Prostate gland (tissue), 2 donors: Measurements from ENCODE around the gene SLC28A1. TPM values are rescaled to one million over a fixed set of nuclear protein-coding genes. Genes with fewer than 3 reads are reported as not detected.

Experiments
- DNase-seq: peaks from one replicate; pipeline ENCODE4 v3.0.0-alpha.2; 2019; ENCODE audit warnings: low spot score
- H3K27ac ChIP-seq, 2 donors: fragments of 200-600 bp; sonication (generic); 2 replicates each; pipeline ENCODE4 v1.5.1; 2017 to 2019
- H3K27me3 ChIP-seq: fragments of 200-600 bp; sonication (generic); replicated peaks from 2 replicates; pipeline ENCODE4 v1.5.1; 2019; ENCODE audit not compliant: insufficient read depth
- H3K36me3 ChIP-seq, 2 donors: fragments of 200-600 bp; sonication (generic); 1 replicate in 1 of 2; 2 replicates in 1 of 2; pipeline versions ENCODE4 v1.5.1 to v1.8.1; 2017 to 2019
- H3K4me1 ChIP-seq: fragments of 200-600 bp; sonication (generic); replicated peaks from 2 replicates; pipeline ENCODE4 v1.5.1; 2019
- H3K4me3 ChIP-seq, 2 donors: fragments of 200-600 bp; sonication (generic); 2 replicates each; pipeline ENCODE4 v1.5.1; 2017 to 2019
- H3K9me3 ChIP-seq: fragments of 200-600 bp; sonication (generic); 2 replicates; pipeline ENCODE4 v1.5.1; 2017
- CTCF ChIP-seq, 4 experiments: fragments of 200-600 bp in 2 of 4; fragments of 450-650 bp in 2 of 4; sonication (generic) in 2 of 4; IDR thresholded peaks; 1 replicate in 3 of 4; 2 replicates in 1 of 4; pipeline ENCODE4 v1.5.1; 2016 to 2019; ENCODE audit warnings: antibody characterized with exemption in 4 of 4, mild to moderate bottlenecking in 2 of 4, moderate library complexity in 2 of 4
- POLR2A ChIP-seq: fragments of 450-650 bp; IDR thresholded peaks from one replicate; pipeline ENCODE4 v1.6.1; 2016; ENCODE audit warnings: antibody characterized with exemption, mild to moderate bottlenecking
- POLR2AphosphoS5 ChIP-seq: sonication (generic); formaldehyde crosslinking; IDR thresholded peaks from one replicate; pipeline ENCODE4 v1.6.1; 2017; ENCODE audit warnings: antibody characterized with exemption
- WGBS: methylation state at CpG from one replicate; pipeline ENCODE4 v1.1.5; 2018; 5-methylcytosine and 5-hydroxymethylcytosine counted together
- intact Hi-C: fragments of 100-400 bp; cut with DNase I; formaldehyde crosslinking; loops from one replicate; pipeline ENCODE4 v1.14.2; 2022
- total RNA-seq, 2 donors: library from RNA; depleted of rRNA; stranded (reverse); fragments of >200 nt; gene quantifications; one replicate each; pipeline ENCODE4 v1.1.0, GENCODE V29; 2016

SLC28A1 gene
- total RNA-seq, 2 donors from 2014 or later, result not detected

GRCh38 chr15:84859144-84859543, 25.3 kb upstream of the SLC28A1 start:
- DNase-seq, result peak; percentile 76
- Histone ChIP-seq H3K36me3 (no peaks in the 10 kb centered on the region), H3K4me1 (peaks cover 4% of the 10 kb centered on the region), H3K27me3 (no peaks in the 10 kb centered on the region), H3K27ac (peak overlapping the region in 1 of 2 donors; percentile 8), H3K4me3 (no peak overlapping the region), H3K9me3 (no peaks in the 10 kb centered on the region)
- intact Hi-C loops, result no loop called here
- TF ChIP-seq CTCF (IDR thresholded peaks at IDR 0.05), result no peak
- no peak for TF ChIP-seq POLR2A
- peak; percentile 75 for TF ChIP-seq POLR2AphosphoS5
- WGBS, result 43% methylated on average over 8 of the region's 8 CpGs

GRCh38 chr15:84859651-84860050, 24.8 kb upstream of the SLC28A1 start:
- Histone ChIP-seq H3K36me3 (no peaks in the 10 kb centered on the region), H3K4me1 (peaks cover 4% of the 10 kb centered on the region), H3K4me3 (no peak overlapping the region), H3K27ac (no peak overlapping the region), H3K27me3 (no peaks in the 10 kb centered on the region), H3K9me3 (no peaks in the 10 kb centered on the region)
- 93% methylated on average over 3 of the region's 15 CpGs for WGBS
- TF ChIP-seq CTCF (IDR thresholded peaks at IDR 0.05), result no peak
- TF ChIP-seq POLR2AphosphoS5, result no peak
- TF ChIP-seq POLR2A, result no peak
- intact Hi-C loops, result no loop called here
- no peak for DNase-seq

GRCh38 chr15:84861781-84862180, 22.7 kb upstream of the SLC28A1 start:
- DNase-seq, result no peak
- Histone ChIP-seq H3K9me3 (no peaks in the 10 kb centered on the region), H3K27me3 (no peaks in the 10 kb centered on the region), H3K4me1 (peaks cover 4% of the 10 kb centered on the region), H3K27ac (no peak overlapping the region), H3K36me3 (no peaks in the 10 kb centered on the region), H3K4me3 (no peak overlapping the region)
- intact Hi-C loops, result no loop called here
- TF ChIP-seq POLR2AphosphoS5, result no peak
- no peak for TF ChIP-seq CTCF (IDR thresholded peaks at IDR 0.05)
- TF ChIP-seq POLR2A, result no peak
- 80% methylated on average over 3 of the region's 3 CpGs for WGBS

DNA sequence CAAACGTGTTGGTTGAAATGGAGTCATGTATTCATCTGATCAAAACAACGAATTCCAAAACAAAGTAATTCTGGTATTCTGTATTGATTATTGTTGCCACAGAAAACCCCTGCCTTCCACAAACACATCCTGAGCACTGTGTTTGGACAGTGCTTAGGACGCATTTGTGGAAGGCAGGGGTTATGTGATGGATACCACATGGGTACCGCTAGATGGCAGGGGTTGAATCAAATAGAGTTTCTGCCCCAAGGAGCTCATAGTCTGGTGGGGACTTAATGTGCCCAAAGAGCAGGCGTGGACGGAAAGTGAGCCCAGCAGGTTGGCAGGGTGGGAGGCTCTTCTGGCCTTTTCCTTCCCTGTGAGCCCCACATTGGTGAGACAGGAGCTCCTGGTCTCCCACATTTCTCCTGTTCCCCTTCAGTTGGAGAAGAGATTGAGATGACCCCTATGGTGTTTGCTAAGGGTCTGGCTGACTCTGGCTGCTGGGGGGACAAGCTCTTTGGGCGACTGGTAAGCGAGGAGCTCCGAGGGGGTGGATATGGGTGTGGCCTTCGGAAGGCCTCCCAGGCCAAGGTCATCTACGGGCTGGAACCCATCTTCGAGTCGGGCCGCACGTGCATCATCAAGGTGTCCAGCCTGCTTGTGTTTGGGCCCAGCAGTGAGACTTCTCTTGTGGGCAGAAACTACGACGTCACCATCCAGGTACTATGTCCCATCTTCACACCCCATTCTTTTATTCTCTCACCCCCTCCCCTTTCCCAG, 22.1 kb upstream of the SLC28A1 start:
- TF ChIP-seq CTCF (IDR thresholded peaks at IDR 0.05), result no peak
- TF ChIP-seq POLR2AphosphoS5, result no peak
- TF ChIP-seq POLR2A, result no peak
- Histone ChIP-seq H3K4me1 (peaks cover 4% of the 10 kb centered on the region), H3K36me3 (no peaks in the 10 kb centered on the region), H3K9me3 (no peaks in the 10 kb centered on the region), H3K27ac (no peak overlapping the region), H3K27me3 (no peaks in the 10 kb centered on the region), H3K4me3 (no peak overlapping the region)
- DNase-seq, result no peak
- WGBS, result 94% methylated on average over 17 of the region's 17 CpGs
- intact Hi-C loops, result no loop called here
